Mesothelial cell of epicardium (in vitro differentiated cells): Measurements from ENCODE around the gene PTBP1. TPM values are rescaled to one million over a fixed set of nuclear protein-coding genes. Genes with fewer than 3 reads are reported as not detected.
A peak's percentile ranks its signal among the peaks of the same experiment; 100 is the strongest.
"Not testable (repeated sequence)": the region's sequence is repeated elsewhere in the genome, so short reads cannot be mapped to it uniquely, and the experiment has no call there.

Experiments used
- DNase-seq, 2 experiments: peaks; one replicate each; pipeline ENCODE4 v3.0.0; 2021; ENCODE audit warnings: low spot score in 2 of 2; ENCODE audit not compliant: unreplicated experiment in 2 of 2
- H3K27ac Mint-ChIP-seq: 2 replicates; pipeline ENCODE4 v1.8.0; 2021; ENCODE audit warnings: mixed read lengths
- H3K27me3 Mint-ChIP-seq: 2 replicates; pipeline ENCODE4 v1.8.0; 2021; ENCODE audit warnings: low read depth, mixed read lengths
- H3K36me3 Mint-ChIP-seq: 2 replicates; pipeline ENCODE4 v1.8.0; 2021; ENCODE audit warnings: mixed read lengths
- H3K4me1 Mint-ChIP-seq: 2 replicates; pipeline ENCODE4 v1.8.0; 2021; ENCODE audit warnings: mixed read lengths
- H3K4me3 Mint-ChIP-seq: 2 replicates; pipeline ENCODE4 v1.8.0; 2021; ENCODE audit warnings: mild to moderate bottlenecking, moderate library complexity, mixed read lengths
- H3K9me3 Mint-ChIP-seq: 2 replicates; pipeline ENCODE4 v1.8.0; 2021; ENCODE audit warnings: mixed read lengths
- CTCF ChIP-seq: fragments of 200-600 bp; sonication (generic); IDR thresholded peaks from one replicate; pipeline ENCODE4 v1.5.0; 2021; ENCODE audit warnings: antibody characterized with exemption; ENCODE audit not compliant: unreplicated experiment
- total RNA-seq: library from RNA; stranded (reverse); gene quantifications from 3 replicates; pipeline ENCODE4 v1.2.1, GENCODE V29; 2021

PTBP1 gene
- total RNA-seq, 1 donor from 2014 or later: 447 TPM

- Mint-ChIP-seq H3K27ac (no peak overlapping the region), H3K36me3 (peaks cover 21% of the 10 kb centered on the region), H3K9me3 (no peaks in the 10 kb centered on the region), H3K27me3 (no peaks in the 10 kb centered on the region), H3K4me3 (no peak overlapping the region), H3K4me1 (no peaks in the 10 kb centered on the region)
- DNase-seq: no peak
- TF ChIP-seq CTCF: no peak
Measured at GRCh38 chr19:815079-815774, 18.0 kb downstream of the PTBP1 start.

DNA sequence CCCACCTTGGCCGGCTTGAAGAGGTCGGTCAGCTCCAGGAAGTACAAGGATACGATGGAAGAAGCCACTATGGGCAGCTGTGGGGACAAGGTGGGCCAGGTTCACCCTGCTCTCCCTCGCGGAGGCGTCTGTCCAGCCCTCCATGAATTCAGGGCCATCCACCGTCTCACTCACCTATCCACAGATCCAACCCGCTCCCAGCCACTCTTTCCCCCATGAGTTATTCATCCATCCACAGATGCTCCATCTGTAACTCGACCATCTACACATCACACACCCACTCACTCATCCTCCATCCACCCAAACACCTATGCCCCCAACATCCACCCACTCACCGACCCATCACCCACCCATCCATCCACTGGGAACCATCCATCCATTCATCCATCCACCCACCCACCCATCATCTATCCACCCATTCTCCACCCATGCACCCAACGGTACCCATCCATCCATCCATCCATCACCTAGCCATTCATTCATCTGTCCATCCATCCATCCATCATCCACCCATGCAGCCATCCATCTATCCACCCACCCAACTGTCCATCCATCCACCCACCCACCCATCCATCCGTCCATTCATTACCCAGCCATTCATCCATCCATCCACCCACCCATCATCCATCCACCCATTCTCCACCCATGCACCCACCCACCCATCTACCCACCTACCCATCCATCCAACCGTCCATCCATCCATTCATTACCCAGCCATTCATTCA, 18.7 kb downstream of the PTBP1 start:
- Mint-ChIP-seq H3K9me3 (no peaks in the 10 kb centered on the region), H3K4me3 (no peak overlapping the region), H3K4me1 (no peaks in the 10 kb centered on the region), H3K36me3 (peaks cover 19% of the 10 kb centered on the region), H3K27ac (no peak overlapping the region), H3K27me3 (no peaks in the 10 kb centered on the region)
- no peak for DNase-seq
- TF ChIP-seq CTCF: no peak

DNA sequence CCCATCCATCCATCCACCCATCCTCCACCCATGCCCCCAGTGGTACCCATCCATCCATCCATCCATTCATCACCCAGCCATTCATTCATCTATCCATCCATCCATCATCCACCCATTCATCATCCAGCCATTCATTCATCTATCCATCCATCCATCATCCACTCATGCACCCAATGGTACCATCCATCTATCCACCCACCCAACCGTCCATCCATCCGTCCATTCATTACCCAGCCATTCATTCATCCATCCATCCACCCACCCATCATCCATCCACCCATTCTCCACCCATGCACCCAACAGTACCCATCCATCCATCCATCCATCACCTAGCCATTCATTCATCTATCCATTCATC, 19.2 kb downstream of the PTBP1 start:
- TF ChIP-seq CTCF: no peak
- Mint-ChIP-seq H3K4me3 (no peak overlapping the region), H3K27ac (no peak overlapping the region), H3K27me3 (no peaks in the 10 kb centered on the region), H3K36me3 (peaks cover 19% of the 10 kb centered on the region), H3K9me3 (no peaks in the 10 kb centered on the region), H3K4me1 (no peaks in the 10 kb centered on the region)
- no peak for DNase-seq

DNA sequence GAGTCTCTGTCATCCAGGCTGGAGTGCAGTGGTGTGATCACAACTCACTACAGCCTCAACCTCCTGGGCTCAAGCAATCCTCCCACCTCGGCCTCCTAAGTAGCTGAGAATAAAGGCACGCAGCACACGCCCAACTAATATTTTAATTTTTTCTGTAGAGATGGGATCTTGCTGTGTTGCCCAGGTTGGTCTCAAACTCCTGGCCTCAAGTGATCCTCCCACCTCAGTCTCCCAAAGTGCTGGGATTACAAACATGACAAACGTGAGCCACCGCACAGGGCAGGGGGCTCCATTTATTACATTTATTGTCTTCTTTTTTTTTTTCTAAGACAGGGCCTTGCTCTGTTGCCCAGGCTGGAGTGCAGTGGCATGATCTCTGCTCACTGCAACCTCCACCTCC, 23.0 kb downstream of the PTBP1 start:
- DNase-seq, H3K4me1 Mint-ChIP-seq, H3K27me3 Mint-ChIP-seq, H3K9me3 Mint-ChIP-seq, H3K27ac Mint-ChIP-seq: not testable (repeated sequence)
- peaks cover 11% of the 10 kb centered on the region for H3K36me3 Mint-ChIP-seq
- peak overlapping the region; percentile 70 for H3K4me3 Mint-ChIP-seq

- Mint-ChIP-seq H3K27me3 (no peaks in the 10 kb centered on the region), H3K27ac (no peak overlapping the region), H3K4me1 (peaks cover 6% of the 10 kb centered on the region), H3K36me3 (peaks cover 5% of the 10 kb centered on the region), H3K4me3 (peak overlapping the region; percentile 70), H3K9me3 (no peaks in the 10 kb centered on the region)
- DNase-seq: no peak
- no peak for TF ChIP-seq CTCF
Measured at GRCh38 chr19:821231-821824, 24.1 kb downstream of the PTBP1 start.
